SW480 (cell line): Measurements from ENCODE around the gene MBD2.
"Not testable (repeated sequence)": the region's sequence is repeated elsewhere in the genome, so short reads cannot be mapped to it uniquely, and the experiment has no call there.

Source experiments
- DNase-seq: peaks from one replicate; pipeline ENCODE4 v3.0.0-alpha.2; 2016; ENCODE audit warnings: low spot score

Gene MBD2

DNA sequence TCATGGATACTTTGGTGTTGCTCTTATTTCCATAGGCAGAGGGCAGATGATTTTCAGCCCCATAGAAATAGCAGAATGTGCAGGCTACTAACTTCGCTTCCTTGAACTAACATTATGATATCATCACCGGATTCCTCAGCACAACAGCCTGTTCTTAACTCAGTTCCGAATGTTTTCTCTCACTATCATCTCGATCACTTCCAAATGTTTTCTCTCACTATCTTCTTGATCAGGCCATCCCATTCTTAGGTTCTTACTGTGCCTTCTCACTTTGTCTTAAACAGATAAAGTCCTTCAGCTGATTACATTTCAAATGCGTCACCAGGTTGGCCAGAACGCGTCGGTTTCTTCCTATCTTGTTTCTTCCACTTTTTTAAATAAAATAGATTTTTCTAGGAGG is 11.4 kb upstream of the MBD2 start:
- no peak for DNase-seq

DNA sequence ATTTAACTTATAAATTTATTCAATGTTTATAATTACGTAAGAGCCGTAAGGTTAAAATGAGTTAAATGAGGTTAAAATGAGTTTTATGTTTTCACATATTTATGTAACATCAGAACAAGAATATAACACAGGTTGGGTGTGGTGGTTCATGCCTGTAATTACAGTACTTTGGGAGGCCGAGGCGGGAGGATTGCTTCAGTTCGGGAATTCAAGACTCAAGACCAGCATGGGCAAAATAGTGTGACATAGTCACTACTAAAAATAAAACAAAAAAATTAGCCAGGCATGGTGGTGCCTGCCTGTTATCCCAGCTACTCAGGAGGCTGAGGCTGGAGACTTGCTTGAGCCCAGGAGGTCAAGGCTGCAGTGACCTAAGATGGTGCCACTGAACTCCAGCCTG is 9.3 kb upstream of the MBD2 start:
- DNase-seq: no peak

DNA sequence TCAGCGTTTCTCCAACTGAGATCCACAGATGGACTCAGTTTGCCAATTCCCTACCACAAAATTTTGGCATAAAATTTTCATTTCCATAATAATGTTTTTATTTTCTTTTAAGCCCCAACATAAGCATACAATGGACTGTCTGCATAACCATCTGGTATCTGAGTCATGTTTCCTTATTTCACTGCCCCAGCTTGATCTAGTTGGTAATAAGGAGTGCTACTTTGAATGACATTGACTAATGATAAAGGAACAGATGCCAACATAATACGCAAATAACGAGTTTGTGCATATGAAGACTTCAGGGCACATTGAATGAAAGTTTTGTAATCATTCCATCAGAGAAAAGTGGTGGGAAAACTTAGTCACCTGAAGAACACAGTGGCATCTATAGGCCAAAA is 8.8 kb upstream of the MBD2 start:
- DNase-seq: no peak

DNA sequence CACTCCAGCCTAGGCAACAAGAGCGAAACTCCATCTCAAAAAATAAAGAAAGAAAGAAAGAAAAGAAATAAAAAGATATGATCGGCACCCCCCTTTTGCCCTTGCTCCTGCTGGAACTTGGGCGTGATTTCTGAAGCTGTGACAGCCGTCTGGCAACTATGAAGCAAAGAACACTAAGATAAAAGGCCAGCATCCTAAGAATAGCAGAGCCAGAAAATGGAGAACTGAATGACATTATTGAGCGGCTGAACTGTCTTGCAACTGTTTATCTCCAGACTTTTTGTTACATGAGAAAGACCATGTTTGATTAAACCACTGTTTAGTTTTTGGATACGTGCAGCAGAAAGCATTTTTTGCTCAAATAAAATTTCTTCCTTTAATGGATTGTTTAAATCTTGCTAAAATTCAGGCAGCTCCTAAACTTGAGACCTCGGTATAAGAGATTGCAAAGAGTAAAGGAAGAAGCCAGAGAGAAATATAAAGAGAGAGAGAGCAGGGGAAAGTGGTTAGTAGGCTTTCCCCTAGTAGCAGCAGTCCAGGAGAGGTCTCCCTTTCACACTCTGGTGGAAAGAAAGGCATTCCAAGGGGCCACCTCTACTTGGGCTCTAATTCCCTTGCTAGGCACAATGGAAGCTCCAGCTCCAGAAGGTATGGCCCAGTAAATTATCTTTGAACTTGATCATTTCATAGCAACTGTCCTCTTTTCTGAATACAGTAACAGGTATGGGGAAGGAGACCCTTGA is 8.2 kb upstream of the MBD2 start:
- DNase-seq: no peak

DNA sequence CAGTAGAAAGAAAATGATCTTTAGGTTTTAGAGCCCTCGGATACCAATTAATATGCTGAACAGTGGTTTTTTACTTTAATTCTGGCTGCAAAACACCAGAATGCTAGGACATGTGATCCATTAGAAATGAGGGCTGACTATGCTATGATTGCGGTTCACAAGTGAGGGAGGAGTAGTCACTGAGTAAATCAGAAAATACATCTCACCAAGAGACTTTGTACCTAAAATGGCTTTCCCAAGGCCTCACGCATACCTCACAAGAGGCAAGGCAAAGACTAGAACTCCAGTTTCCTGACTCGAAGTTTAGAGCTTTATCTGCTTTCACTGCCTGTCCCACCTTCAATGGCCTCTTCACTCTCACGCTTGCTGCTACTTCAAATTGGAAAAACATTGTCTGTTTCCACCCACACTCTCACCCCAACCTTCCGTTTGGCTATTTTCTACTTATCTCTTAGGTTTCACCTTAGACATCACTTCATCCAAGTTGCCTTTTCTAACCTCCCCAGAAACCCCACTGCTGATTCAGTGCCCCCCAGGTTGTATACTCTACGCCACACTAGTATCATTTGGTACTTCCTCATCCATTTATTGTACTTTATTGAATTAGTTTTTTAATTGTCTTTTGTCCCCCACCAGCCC is 5.1 kb upstream of the MBD2 start:
- DNase-seq: no peak

DNA sequence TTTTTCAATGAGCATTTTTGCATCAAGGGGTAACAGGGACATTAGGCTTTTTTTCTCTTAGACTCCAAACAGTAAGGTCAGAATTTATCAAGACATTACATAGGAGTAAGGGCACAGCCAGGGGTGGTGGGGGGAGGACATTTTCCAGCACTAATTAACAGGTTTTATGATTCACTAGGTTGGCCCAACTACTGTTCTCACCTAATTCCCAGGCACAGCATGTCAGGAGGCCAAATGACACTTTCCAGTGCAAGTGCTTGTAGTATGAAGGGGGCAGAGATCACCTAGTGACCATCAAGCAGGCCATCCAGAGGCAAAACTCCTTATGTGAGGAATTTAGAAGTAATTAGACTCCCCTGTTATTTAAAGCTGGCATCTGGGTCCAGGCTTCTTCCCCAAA is 3.9 kb upstream of the MBD2 start:
- DNase-seq: no peak

DNA sequence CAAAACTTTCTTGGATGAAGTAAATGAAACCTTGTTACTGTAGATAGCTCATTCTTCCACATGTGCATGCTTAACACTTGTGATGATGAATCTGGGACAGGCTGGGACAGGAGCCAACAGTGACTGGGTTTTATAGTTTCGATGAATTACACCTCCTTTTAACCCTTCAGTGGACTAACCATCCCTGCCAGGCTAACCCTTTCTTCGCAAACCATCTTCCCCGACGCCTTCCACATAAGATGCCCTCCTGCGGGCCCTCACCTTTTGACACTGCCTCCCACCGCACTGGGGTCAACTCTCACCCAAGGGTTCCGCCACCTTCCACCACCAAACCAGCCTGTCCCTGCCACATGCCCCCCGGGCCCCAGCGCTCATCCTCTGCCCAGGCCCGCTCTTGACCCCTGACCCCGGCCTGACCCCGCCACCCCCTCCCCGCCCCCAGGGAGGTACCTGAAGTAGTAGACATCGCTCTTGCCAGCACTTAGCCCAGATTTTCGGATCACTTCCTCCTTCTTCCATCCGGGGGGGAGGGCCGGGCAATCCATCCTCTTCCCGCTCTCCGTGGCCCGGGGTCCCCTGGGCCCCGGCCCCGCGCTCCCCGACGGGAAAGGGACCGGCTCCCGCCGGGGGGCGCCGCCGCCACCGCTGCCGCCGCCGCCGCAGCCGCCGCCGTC is 764 bp downstream of the MBD2 start:
- peak; percentile 30 for DNase-seq

DNA sequence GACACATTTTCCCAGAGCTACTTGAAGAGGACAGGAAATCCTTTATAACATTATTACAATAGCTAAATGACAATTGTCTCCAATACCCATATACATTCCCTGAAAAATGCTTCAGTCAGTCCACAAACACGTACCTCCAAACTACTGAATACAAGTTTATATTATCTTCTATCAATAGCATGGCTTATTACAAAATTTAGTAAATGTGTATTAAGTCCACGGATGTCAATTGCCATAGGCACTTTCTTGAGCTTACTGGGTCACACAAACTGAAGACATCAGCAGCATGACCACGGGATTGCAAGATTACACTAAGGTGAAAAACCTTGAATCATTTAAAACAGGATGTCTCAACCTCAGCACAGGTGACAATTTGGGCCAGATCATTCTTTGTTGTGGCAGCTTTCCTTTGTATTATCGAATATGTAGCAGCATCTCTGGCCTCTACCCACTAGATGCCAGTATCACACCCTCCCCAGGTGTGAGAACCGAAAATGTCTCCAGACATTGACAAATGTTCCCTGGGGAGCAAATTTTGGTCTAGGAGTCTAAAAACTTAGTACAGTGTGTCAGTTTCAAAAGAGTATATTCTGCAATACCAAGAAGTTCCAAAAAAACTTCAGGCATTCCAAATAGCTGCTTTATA is 1.4 kb downstream of the MBD2 start:
- DNase-seq: no peak

DNA sequence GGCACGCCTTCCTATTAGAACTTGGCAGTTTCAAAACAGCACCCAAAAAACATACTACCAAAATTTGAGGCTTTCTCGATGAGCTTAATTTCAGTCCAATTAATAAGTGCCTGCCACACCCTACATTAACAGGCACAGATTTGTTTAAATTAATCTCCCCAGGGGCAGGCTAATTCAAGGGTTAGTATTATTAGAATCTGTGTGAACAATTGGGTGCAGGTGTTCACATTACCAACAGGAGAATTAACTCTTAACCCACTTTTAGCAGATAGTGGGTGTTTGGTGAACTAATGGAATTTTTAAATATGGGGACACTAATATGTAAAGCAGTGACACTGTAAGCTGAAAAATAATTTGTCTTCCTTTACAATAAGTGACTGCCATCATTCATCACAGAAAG is 4.1 kb downstream of the MBD2 start:
- no peak for DNase-seq

DNA sequence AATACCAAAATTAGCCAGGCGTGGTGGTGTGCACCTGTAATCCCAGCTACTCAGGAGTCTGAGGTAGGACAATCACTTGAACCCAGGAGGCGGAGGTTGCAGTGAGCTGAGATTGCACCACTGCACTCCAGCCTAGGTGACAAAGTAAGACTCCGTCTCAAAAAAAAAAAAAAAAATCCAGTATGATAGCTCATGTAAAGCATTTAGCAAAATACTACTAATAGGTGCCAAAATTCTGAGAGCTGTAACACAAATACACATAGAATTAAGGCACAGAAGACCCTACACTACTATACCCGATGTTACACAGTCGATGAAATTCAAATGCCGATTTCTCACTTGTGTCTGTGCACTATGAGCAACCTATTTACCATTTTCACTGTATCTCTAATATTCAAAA is 5.7 kb downstream of the MBD2 start:
- not testable (repeated sequence) for DNase-seq

DNA sequence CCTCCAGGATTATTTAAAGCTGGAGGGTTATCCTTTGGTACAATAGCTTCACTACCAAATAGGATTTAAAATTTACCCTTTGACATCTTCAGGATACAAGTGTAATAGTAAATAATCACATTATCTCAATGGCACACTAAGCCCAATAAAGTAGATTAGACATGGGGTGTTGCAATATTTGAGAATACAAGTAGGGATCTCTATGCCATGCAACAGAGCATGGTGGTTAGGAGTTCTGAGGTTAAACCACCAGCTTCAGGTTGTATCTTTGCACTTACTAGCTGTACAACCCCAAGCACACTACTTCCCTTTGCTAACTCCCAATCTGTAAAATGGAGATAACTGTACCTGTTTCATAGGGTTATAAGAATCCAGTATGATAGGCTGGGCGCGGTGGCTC is 6.2 kb downstream of the MBD2 start:
- DNase-seq: no peak

DNA sequence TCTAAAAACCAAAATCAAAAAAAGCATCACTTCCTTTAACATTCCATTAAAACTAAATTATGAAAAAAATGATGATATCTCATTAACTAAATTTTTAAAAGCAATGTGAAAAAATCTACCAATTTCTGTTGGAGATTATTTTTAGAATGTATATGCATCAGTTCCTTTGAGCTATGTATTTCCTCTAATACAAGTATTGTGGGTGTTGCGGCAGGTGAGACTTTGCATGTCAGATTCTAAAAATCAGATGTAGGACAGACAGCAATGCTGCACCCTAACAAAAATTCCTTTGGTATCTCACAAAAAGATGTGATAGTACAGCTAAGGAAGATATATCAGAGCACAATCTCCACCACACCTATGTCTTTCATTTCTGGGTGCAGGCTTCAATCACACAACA is 6.8 kb downstream of the MBD2 start:
- DNase-seq: no peak

DNA sequence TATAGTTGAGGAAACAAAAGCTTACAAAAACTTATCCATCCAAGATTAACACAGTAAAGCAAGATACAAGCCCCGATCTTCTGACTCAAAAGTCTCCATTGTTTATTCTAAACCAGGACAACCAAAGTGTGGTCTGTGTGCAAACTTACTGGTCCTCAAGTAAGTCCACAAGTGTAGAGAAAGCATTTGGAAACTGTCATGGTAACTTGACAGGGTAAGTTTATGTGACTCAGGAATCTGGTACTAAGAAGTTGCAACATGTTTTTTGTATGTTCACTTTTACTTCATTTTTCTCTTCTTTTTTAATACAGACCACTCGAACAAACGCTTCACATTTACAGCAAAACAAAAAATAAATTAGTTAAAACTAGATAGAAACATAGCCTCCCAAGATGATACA is 9.4 kb downstream of the MBD2 start:
- no peak for DNase-seq

DNA sequence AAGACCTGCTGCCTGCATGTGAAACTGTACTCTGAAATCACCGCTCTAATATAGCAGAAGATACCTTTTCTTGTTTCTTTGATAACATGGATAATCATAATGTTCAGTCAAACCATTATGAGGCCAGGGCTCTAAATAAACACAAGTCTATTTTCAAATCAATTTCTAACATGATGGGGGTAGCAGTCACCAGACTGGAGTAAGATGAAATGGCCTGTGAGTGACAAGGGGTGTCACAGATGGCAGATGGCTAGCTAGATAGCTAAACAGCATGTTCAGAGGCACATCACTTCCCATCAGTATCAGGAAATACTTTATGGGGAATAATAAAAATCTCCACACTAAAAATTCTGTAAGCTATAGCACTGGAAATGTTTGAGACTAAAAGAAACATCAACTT is 14.0 kb downstream of the MBD2 start:
- no peak for DNase-seq

DNA sequence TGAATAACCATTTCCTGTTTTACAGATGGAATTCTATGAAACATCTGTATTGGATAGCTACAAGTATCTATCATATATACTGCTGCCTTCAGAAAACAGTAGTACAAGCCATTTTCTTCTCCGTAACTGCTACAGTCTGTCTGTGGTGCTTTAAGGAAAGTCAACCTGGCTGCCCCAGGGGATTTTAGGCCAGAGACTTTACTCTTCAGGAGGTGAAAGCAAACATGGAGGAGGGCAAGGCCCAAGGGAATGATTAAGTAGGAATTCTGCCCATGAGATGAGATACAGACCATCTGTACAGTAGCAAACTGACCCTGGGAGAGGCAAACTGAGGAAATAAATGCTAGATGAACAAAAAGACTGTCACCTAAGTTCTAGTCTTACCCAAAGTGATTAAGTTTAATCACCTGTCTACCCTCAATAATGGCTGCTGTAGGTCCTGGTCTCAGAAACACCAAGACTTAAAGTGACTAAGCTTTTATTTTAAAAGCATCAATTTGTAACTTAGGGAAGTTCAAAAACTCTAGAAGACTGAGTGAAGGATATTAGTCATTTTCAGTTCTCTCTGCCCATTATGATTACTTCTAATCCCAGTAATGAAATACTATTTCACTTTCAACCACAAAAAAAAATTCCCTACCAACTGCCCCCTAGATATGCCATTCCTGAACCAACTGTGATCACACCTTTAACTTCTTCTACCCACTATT is 14.8 kb downstream of the MBD2 start:
- no peak for DNase-seq

DNA sequence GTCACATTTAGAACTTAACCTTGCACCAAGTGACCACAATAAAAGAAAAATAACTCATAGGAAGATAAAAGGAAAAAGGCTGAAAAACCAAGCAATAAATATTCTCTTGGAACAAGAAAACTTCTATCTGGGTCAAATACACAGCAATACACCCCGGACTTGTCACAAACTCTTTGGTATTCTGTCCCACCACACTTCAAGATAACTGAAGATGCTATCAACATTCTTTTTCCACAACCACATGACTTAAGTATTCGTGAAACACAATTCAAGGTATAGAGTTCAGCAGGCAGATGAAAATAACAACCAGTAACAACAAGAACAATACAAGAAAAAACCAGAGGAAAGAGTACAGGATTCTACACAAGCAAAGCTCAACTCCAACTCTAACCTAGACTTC is 18.0 kb downstream of the MBD2 start:
- DNase-seq: no peak

DNA sequence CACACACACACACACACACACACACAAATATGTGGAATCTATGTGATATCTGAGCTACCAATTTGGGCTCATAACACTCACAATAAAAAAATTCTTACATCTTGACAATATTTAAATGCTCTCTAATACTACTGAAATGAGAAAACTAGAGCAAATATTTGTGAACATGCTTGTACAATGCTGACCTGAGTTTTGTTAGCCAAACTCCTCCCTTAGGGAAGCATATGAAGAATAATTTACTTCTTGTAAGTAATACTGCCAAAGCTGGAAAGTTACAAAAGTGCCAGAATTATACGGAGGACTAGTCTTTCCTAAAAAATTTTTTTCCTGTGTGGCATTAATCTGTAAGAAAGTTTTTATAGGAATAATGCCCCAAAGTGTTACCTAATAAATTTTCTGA is 18.5 kb downstream of the MBD2 start:
- DNase-seq: no peak

DNA sequence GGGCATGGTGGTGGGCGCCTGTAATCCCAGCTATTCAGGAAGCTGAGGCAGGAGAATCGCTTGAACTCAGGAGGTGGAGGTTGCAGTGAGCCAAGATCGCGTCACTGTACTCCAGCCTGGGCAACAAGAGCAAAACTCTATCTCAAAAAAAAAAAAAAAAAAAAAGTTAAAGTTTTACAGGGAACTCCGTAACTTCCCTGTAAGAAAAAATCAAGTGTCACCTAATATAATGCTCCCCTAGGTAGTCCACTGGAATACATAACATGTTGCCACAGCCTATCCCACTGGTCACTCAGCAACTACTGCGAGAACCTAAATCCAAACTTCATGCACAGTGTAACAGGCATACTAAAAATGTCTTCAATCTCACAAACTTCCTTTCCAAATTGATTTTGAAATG is 19.0 kb downstream of the MBD2 start:
- not testable (repeated sequence) for DNase-seq

DNA sequence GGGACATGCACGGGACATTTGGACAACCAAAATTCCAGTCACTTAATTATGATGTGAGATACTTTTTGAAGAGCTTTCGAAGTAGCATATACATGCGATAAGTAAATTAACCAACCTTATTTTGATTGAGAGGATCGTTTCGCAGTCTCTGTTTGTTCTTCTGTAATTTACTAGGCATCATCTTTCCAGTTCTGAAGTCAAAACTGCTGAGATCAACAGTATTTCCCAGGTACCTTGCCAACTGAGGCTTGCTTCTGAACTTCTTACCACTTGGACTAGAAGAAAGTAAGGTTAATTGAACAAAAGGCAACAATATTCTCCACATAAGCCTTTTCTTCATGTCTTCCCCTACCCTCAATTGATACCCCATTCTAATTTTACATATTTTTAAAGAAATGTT is 19.6 kb downstream of the MBD2 start:
- DNase-seq: no peak

DNA sequence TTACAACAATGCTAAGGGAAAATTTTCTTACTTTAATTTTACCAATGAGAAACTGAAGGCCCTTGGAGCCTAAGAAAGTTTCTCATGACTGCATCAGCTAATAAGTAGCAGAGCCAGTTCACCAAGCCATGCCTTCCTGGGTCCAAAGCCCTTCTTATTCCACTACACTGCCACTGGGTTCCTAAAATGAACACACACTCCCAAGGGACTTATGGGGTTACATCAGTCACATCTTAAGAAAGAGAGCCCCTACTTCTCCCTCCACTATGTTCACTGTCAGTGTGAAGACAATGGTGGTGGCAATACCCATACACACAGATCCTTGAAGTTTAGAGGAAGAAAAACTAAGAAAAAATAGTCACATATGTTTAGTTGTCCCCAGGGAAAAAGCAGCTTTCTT is 20.6 kb downstream of the MBD2 start:
- DNase-seq: no peak

DNA sequence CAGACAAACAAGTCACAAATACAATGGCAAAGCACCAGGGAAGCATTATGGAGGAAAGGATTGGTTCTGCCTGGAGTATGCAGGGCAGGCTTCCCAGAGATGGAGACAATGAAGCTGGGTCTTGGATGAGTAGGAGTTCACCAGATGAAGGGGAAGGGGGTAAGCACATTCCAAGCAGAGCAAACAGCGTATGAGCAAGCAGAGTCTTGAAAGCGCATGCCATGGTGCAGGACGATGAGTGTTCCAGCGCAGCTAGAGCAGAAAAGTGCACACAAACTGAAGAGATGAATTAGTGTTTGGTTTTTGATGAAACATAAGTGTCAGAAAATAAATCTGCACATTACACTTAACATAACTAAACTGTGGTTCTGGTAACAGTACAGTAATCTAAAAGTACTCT is 21.6 kb downstream of the MBD2 start:
- DNase-seq: no peak

DNA sequence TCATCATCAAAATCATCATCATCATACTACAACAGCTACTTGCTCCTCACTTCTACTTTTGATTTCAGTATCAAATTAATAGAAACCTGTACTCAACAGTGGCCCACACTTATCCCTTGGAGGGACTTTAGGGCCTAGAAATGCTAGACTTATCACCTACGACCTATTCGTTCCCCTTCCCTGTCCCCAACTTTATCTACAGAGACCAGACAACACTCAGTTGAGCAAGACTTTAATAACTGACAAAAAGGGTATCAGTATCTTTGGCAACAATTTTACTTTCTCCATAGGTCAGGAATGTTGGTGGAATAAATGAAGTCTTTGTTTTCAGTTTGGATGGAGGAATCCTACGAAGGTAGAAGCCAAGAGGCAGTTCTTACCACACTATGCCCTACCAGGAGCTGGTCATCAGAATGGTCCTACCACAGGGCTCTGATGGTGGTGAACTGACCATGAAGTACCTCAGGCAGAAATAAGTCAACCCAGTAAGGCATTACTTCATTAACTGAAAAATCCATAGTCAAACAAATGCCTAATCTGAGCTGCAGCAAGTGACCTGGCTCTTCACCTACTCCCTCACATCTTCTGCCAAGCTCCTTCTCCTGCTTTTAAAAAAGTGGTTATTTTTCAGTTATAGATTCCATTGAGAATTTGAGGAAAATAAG is 26.6 kb downstream of the MBD2 start:
- DNase-seq: no peak
